ENCODE data around the gene PPFIBP2.

DNA sequence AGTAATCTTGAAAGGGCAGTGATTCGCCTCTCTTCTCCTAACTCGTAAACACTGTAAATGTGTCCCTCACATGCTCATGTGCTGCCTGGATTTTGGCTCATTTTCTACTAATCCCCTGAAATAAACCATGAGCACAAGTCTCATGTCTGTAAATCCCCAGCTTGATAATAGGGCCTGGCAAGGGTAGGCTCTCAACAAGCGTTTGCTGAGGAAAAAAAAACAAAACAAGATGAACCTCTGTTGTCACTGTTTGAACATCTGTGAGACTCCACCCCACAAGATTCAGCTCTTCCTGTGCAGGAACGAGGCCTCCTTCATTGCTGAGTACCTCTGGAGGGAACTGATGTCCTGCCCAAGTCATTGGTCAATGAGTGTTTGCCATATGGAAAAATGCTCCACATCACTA, 164.0 kb downstream of the PPFIBP2 start:
- TF ChIP-seq, protein P1, sequence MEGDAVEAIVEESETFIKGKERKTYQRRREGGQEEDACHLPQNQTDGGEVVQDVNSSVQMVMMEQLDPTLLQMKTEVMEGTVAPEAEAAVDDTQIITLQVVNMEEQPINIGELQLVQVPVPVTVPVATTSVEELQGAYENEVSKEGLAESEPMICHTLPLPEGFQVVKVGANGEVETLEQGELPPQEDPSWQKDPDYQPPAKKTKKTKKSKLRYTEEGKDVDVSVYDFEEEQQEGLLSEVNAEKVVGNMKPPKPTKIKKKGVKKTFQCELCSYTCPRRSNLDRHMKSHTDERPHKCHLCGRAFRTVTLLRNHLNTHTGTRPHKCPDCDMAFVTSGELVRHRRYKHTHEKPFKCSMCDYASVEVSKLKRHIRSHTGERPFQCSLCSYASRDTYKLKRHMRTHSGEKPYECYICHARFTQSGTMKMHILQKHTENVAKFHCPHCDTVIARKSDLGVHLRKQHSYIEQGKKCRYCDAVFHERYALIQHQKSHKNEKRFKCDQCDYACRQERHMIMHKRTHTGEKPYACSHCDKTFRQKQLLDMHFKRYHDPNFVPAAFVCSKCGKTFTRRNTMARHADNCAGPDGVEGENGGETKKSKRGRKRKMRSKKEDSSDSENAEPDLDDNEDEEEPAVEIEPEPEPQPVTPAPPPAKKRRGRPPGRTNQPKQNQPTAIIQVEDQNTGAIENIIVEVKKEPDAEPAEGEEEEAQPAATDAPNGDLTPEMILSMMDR (IDR thresholded peaks at IDR 0.05) = no peak
- no peak for TF ChIP-seq POLR2A (IDR thresholded peaks at IDR 0.05)
